ENCODE measurements around the gene CHAF1A. TPM values are rescaled to one million over a fixed set of nuclear protein-coding genes. Genes with fewer than 3 reads are reported as not detected.

Gene CHAF1A
- total RNA-seq, 4 donors from 2014 or later: 2.4 to 11.9 (median 7.4) TPM

- TF ChIP-seq EP300 (IDR thresholded peaks at IDR 0.05): no peak
- no peak for TF ChIP-seq CTCF (IDR thresholded peaks at IDR 0.05)
- TF ChIP-seq POLR2A (IDR thresholded peaks at IDR 0.05): no peak
- no peak for TF ChIP-seq POLR2AphosphoS5 (IDR thresholded peaks at IDR 0.05)
- Histone ChIP-seq H3K36me3 (peaks cover 0 to 59% of the 10 kb centered on the region in 2 donors), H3K27ac (no peak overlapping the region), H3K27me3 (no peaks in the 10 kb centered on the region), H3K4me1 (no peaks in the 10 kb centered on the region), H3K9me3 (no peaks in the 10 kb centered on the region), H3K4me3 (no peak overlapping the region)
- no peak for ATAC-seq
- 83 to 88% methylated on average over 2 to 3 of the region's 9 CpGs for WGBS, 2 donors (ENCODE audit: low coverage in 1 of 2)
These were observed 28.9 kb downstream of the CHAF1A start for GRCh38 chr19:4431296-4431695.

- no peak overlapping the region for H3K4me3 ChIP-seq
- peak; percentile 57 for ATAC-seq
- TF ChIP-seq CTCF (IDR thresholded peaks at IDR 0.05) (no peak), EP300 (IDR thresholded peaks at IDR 0.05) (no peak), POLR2A (IDR thresholded peaks at IDR 0.05) (no peak), POLR2AphosphoS5 (IDR thresholded peaks at IDR 0.05) (no peak)
- H3K4me1 ChIP-seq: no peaks in the 10 kb centered on the region
- WGBS, 2 donors (ENCODE audit: low coverage in 1 of 2): 73 to 88% methylated on average over 3 to 9 of the region's 26 CpGs
- peaks cover 0 to 59% of the 10 kb centered on the region in 2 donors for H3K36me3 ChIP-seq
- no peaks in the 10 kb centered on the region for H3K27me3 ChIP-seq
- H3K9me3 ChIP-seq: no peaks in the 10 kb centered on the region
- H3K27ac ChIP-seq: no peak overlapping the region
These were observed 29.6 kb downstream of the CHAF1A start for GRCh38 chr19:4431808-4432674.

- Histone ChIP-seq H3K27me3 (no peaks in the 10 kb centered on the region), H3K36me3 (peaks cover 0 to 59% of the 10 kb centered on the region in 2 donors), H3K4me1 (no peaks in the 10 kb centered on the region), H3K4me3 (no peak overlapping the region), H3K27ac (no peak overlapping the region), H3K9me3 (no peaks in the 10 kb centered on the region)
- WGBS, 2 donors (ENCODE audit: low coverage in 1 of 2): 54 to 85% methylated on average over 3 to 4 of the region's 28 CpGs
- no peak for ATAC-seq
- no peak for TF ChIP-seq EP300 (IDR thresholded peaks at IDR 0.05)
- TF ChIP-seq CTCF (IDR thresholded peaks at IDR 0.05): no peak
- no peak for TF ChIP-seq POLR2AphosphoS5 (IDR thresholded peaks at IDR 0.05)
- no peak for TF ChIP-seq POLR2A (IDR thresholded peaks at IDR 0.05)
These were observed 30.6 kb downstream of the CHAF1A start for GRCh38 chr19:4432918-4433506.

- no peaks in the 10 kb centered on the region for H3K27me3 ChIP-seq
- no peaks in the 10 kb centered on the region for H3K4me1 ChIP-seq
- H3K4me3 ChIP-seq: no peak overlapping the region
- TF ChIP-seq POLR2A (IDR thresholded peaks at IDR 0.05) (no peak), EP300 (IDR thresholded peaks at IDR 0.05) (no peak), POLR2AphosphoS5 (IDR thresholded peaks at IDR 0.05) (no peak), CTCF (IDR thresholded peaks at IDR 0.05) (no peak)
- ATAC-seq: no peak
- H3K36me3 ChIP-seq: peaks cover 0 to 49% of the 10 kb centered on the region in 2 donors
- 84 to 89% methylated on average over 7 to 9 of the region's 9 CpGs for WGBS, 2 donors (ENCODE audit: low coverage in 1 of 2)
- no peaks in the 10 kb centered on the region for H3K9me3 ChIP-seq
- H3K27ac ChIP-seq: no peak overlapping the region
These were observed 32.0 kb downstream of the CHAF1A start for GRCh38 chr19:4434391-4434790.

Data from gastroesophageal sphincter (tissue), 4 donors.